Measurements from ENCODE around the gene KCNIP2. TPM values are rescaled to one million over a fixed set of nuclear protein-coding genes. Genes with fewer than 3 reads are reported as not detected.
A peak's percentile ranks its signal among the peaks of the same experiment; 100 is the strongest.

Gene KCNIP2
- total and polyA plus RNA-seq, 2 of the 13 experiments (the other 11 are each of a cell fraction or from before 2014, with no cell fraction given), result 0.42 to 0.70 TPM

- TF ChIP-seq NCOA2 (CRISPR knock-in tag; IDR thresholded peaks at IDR 0.05) (peak; percentile 38; the same call in 1 of the 2 replicates), FOXK2 (IDR thresholded peaks at IDR 0.05) (peak; percentile 100), NKX3-1 (CRISPR knock-in tag; IDR thresholded peaks at IDR 0.05) (peak; percentile 47; the same call in 1 of the 2 replicates), ARNTL (CRISPR knock-in tag; IDR thresholded peaks at IDR 0.05) (no peak), PPARG (CRISPR knock-in tag; conservative IDR thresholded peaks at IDR 0.05) (no peak), TBX2 (CRISPR knock-in tag; IDR thresholded peaks at IDR 0.05; ENCODE audit: borderline replicate concordance) (peak; percentile 83), FUBP1 (CRISPR knock-in tag; IDR thresholded peaks at IDR 0.05; ENCODE audit: borderline replicate concordance) (no peak), GFI1 (CRISPR knock-in tag; IDR thresholded peaks at IDR 0.05; ENCODE audit: borderline replicate concordance) (peak; percentile 14; the same call in 1 of the 2 replicates), IKZF5 (CRISPR knock-in tag; IDR thresholded peaks at IDR 0.05) (peak; percentile 72; the same call in 1 of the 2 replicates), RFX5 (IDR thresholded peaks at IDR 0.05; ENCODE audit: low read depth, low read length) (no peak), SIX4 (CRISPR knock-in tag; IDR thresholded peaks at IDR 0.05) (no peak), ARID3A (IDR thresholded peaks at IDR 0.05; ENCODE audit: low read depth, low read length) (no peak), AGO1 (IDR thresholded peaks at IDR 0.05; ENCODE audit: low read depth, low read length, poor library complexity, severe bottlenecking) (no peak), PLRG1 (conservative IDR thresholded peaks at IDR 0.05) (no peak), JDP2 (CRISPR knock-in tag; IDR thresholded peaks at IDR 0.05; ENCODE audit: borderline replicate concordance) (no peak), FOXO1 (CRISPR knock-in tag; IDR thresholded peaks at IDR 0.05) (peak; percentile 46; the same call in 1 of the 2 replicates), SNRNP70 (IDR thresholded peaks at IDR 0.05; ENCODE audit: low read depth, low read length) (no peak), RBAK (CRISPR knock-in tag; IDR thresholded peaks at IDR 0.05) (no peak), ZNF761 (CRISPR knock-in tag; conservative IDR thresholded peaks at IDR 0.05) (0 out of 2 replicates have a peak, but pooled peaks have one; percentile 45), ZNF260 (CRISPR knock-in tag; IDR thresholded peaks at IDR 0.05; ENCODE audit: borderline replicate concordance, low read depth) (no peak), HOXA5 (CRISPR knock-in tag; IDR thresholded peaks at IDR 0.05) (peak; percentile 80), NR0B2 (CRISPR knock-in tag; IDR thresholded peaks at IDR 0.05) (0 out of 2 replicates have a peak, but pooled peaks have one; percentile 18), E2F5 (CRISPR knock-in tag; conservative IDR thresholded peaks at IDR 0.05) (no peak)
Observed at GRCh38 chr10:101818119-101818871, 25.3 kb downstream of the KCNIP2 start, which contains the start of gene OGA (continued).
